ENCODE measurements around the gene PRDM16.

DNA sequence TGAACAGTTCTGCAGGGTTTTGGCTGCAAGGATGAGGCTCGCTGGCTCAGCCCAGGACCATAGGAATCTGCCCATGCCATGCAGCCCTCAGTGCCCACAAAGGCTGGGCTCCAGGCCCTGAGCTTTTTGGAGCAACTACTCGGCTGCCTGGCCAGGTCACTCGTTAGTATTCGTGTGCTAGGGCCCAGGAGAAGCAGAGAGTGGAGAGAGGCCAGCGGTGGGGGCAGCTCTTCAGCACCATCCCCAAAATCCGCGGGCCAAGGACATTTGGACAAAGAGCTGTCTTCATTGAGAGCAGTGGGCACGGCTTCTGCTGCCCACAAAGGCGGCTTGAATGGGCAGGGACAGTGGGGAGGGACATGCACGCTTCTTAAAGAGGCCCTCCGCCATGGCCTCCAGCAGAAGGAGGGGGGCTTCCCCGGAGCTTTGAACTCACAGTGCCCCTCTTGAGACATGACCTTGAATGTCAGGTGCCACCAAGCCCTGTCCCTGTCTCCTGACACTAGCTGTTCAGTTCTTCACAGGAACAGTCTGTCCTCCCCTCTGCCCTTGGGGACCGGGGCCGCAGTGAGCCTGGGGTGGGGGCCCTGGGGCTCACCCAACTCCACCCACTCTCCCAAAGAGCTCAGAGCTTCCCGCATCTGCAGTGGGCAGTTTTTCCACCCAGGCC lies 279.3 kb downstream of the PRDM16 start:
- TF ChIP-seq, protein P1, sequence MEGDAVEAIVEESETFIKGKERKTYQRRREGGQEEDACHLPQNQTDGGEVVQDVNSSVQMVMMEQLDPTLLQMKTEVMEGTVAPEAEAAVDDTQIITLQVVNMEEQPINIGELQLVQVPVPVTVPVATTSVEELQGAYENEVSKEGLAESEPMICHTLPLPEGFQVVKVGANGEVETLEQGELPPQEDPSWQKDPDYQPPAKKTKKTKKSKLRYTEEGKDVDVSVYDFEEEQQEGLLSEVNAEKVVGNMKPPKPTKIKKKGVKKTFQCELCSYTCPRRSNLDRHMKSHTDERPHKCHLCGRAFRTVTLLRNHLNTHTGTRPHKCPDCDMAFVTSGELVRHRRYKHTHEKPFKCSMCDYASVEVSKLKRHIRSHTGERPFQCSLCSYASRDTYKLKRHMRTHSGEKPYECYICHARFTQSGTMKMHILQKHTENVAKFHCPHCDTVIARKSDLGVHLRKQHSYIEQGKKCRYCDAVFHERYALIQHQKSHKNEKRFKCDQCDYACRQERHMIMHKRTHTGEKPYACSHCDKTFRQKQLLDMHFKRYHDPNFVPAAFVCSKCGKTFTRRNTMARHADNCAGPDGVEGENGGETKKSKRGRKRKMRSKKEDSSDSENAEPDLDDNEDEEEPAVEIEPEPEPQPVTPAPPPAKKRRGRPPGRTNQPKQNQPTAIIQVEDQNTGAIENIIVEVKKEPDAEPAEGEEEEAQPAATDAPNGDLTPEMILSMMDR (IDR thresholded peaks at IDR 0.05; ENCODE audit: borderline replicate concordance, extremely low read depth, low read length, poor library complexity, severe bottlenecking): no peak
- TF ChIP-seq EZH2 (IDR thresholded peaks at IDR 0.05; ENCODE audit: borderline replicate concordance, low read depth, low read length, severe bottlenecking): no peak
